ENCODE measurements around the gene NDUFS8. TPM values are rescaled to one million over a fixed set of nuclear protein-coding genes. Genes with fewer than 3 reads are reported as not detected.
A peak's percentile ranks its signal among the peaks of the same experiment; 100 is the strongest.

The NDUFS8 gene
- total RNA-seq, 1 donor from 2014 or later = 168 TPM

GRCh38 chr11:68011051-68011943, 19.2 kb upstream of the NDUFS8 start:
- peaks cover 35% of the 10 kb centered on the region for H3K4me1 Mint-ChIP-seq (ENCODE audit: unreplicated experiment)
- H3K27me3 Mint-ChIP-seq = no peaks in the 10 kb centered on the region
- peak overlapping the region; percentile 71 for H3K27ac Mint-ChIP-seq
- H3K36me3 Mint-ChIP-seq = no peaks in the 10 kb centered on the region
- H3K9me3 Mint-ChIP-seq = no peaks in the 10 kb centered on the region
- TF ChIP-seq CTCF (conservative IDR thresholded peaks at IDR 0.05) = no peak
- DNase-seq (ENCODE audit: extremely low spot score, unreplicated experiment) = no peak
- no peak overlapping the region for H3K4me3 Mint-ChIP-seq

GRCh38 chr11:68012044-68012842, 18.2 kb upstream of the NDUFS8 start:
- no peak for TF ChIP-seq CTCF (conservative IDR thresholded peaks at IDR 0.05)
- H3K9me3 Mint-ChIP-seq = no peaks in the 10 kb centered on the region

DNA sequence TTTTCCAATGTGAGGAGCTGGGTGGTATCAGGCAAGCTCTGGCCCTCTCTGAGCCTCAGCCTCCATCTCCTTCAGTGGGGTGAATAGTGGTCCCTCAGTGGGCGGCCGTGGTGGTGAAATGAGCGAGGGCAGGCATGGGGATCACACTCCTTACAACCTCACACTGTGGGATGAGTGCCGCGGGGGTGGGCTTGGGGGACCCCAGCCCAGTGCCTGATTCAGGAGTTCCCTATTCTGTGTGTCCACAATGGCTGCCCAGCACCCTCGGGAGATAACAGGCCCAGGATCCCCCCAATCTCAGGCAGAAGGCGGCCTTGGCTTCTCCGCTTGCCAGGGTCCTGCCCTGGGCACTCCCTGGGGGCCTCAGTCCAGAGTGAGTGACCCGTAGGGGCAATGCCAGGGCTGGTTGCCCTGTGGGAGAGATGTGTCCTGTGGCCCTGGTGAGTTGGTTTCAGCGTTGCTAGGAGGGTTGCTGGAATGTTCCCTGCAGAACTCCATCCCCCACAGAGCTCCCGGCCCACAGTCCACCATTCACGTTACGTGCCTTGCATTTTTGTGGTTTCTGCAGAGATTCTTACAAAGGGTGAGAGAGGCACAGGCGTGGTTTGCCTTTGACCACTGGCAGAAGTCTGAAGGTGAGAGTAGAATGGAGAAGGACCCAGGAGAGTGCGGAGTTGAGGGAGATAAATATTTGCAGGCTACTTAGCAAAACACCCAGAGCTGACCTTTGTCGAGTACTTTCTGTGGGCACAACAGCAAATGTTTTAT, 17.5 kb upstream of the NDUFS8 start:
- no peak for DNase-seq (ENCODE audit: extremely low spot score, unreplicated experiment)
- H3K4me1 Mint-ChIP-seq (ENCODE audit: unreplicated experiment) = peaks cover 47% of the 10 kb centered on the region
- peak overlapping the region; percentile 91 for H3K27ac Mint-ChIP-seq
- no peak for TF ChIP-seq CTCF (conservative IDR thresholded peaks at IDR 0.05)
- H3K9me3 Mint-ChIP-seq = no peaks in the 10 kb centered on the region
- peak overlapping the region; percentile 55 for H3K4me3 Mint-ChIP-seq
- H3K36me3 Mint-ChIP-seq = no peaks in the 10 kb centered on the region
- no peaks in the 10 kb centered on the region for H3K27me3 Mint-ChIP-seq

More at GRCh38 chr11:68012044-68012842, 18.2 kb upstream of the NDUFS8 start:
- peak overlapping the region; percentile 91 for H3K27ac Mint-ChIP-seq
- H3K36me3 Mint-ChIP-seq = no peaks in the 10 kb centered on the region
- DNase-seq (ENCODE audit: extremely low spot score, unreplicated experiment) = no peak
- H3K27me3 Mint-ChIP-seq = no peaks in the 10 kb centered on the region
- peaks cover 41% of the 10 kb centered on the region for H3K4me1 Mint-ChIP-seq (ENCODE audit: unreplicated experiment)
- H3K4me3 Mint-ChIP-seq = no peak overlapping the region

- Mint-ChIP-seq H3K4me1 (ENCODE audit: unreplicated experiment) (peaks cover 49% of the 10 kb centered on the region), H3K36me3 (no peaks in the 10 kb centered on the region)
Observed at GRCh38 chr11:68013611-68014156, 16.8 kb upstream of the NDUFS8 start.

More at GRCh38 chr11:68013611-68014156, 16.8 kb upstream of the NDUFS8 start:
- no peaks in the 10 kb centered on the region for H3K9me3 Mint-ChIP-seq
- DNase-seq (ENCODE audit: extremely low spot score, unreplicated experiment) = no peak
- peak overlapping the region; percentile 55 for H3K4me3 Mint-ChIP-seq
- TF ChIP-seq CTCF (conservative IDR thresholded peaks at IDR 0.05) = no peak
- H3K27ac Mint-ChIP-seq = peak overlapping the region; percentile 91
- no peaks in the 10 kb centered on the region for H3K27me3 Mint-ChIP-seq
